Stimulated activated CD8-positive, alpha-beta memory T cell treated with anti-CD3 and anti-CD28 coated beads, Interleukin-15, amount 100 ng/mL, for 48 hours (primary cell): ENCODE measurements around the gene ZFYVE26.
"Not testable (repeated sequence)": the region's sequence is repeated elsewhere in the genome, so short reads cannot be mapped to it uniquely, and the experiment has no call there.

Source experiments
- DNase-seq, 2 donors: peaks; one replicate each; pipeline ENCODE4 v3.0.0-alpha.2; 2020; ENCODE audit warnings: low read depth in 2 of 2

Gene ZFYVE26

GRCh38 chr14:67709346-67709745 is 107.0 kb downstream of the ZFYVE26 start:
- not testable (repeated sequence) for DNase-seq

GRCh38 chr14:67705211-67705610 is 111.2 kb downstream of the ZFYVE26 start:
- no peak for DNase-seq

GRCh38 chr14:67704484-67705089 is 111.8 kb downstream of the ZFYVE26 start:
- no peak for DNase-seq

- no peak for DNase-seq
These were observed 112.4 kb downstream of the ZFYVE26 start for GRCh38 chr14:67703997-67704396.

GRCh38 chr14:67701492-67701891 is 114.9 kb downstream of the ZFYVE26 start, which contains the start of gene RDH12:
RDH12 (plus strand) TSS chr14:67701886; CDS start chr14:67722643, 20,757 bp downstream.
- not testable (repeated sequence) for DNase-seq

- DNase-seq: no peak
These were observed 118.2 kb downstream of the ZFYVE26 start for GRCh38 chr14:67698179-67698578.

GRCh38 chr14:67697006-67697405 is 119.4 kb downstream of the ZFYVE26 start:
- no peak for DNase-seq
